GM21529 (cell line): ENCODE data around the gene RFX1.
A peak's percentile ranks its signal among the peaks of the same experiment; 100 is the strongest.

ENCODE experiments used
- ATAC-seq: cut with Tn5 transposase; IDR thresholded peaks from one replicate; pipeline ENCODE4 v1.9.1; 2021; ENCODE audit not compliant: unreplicated experiment

Gene RFX1

GRCh38 chr19:13961826-13962698, 44.1 kb downstream of the RFX1 start:
- no peak for ATAC-seq

GRCh38 chr19:13960863-13961784, 45.0 kb downstream of the RFX1 start:
- ATAC-seq: no peak

GRCh38 chr19:13959962-13960862, 45.9 kb downstream of the RFX1 start:
- ATAC-seq: no peak

GRCh38 chr19:13959141-13959961, 46.8 kb downstream of the RFX1 start:
- no peak for ATAC-seq

- ATAC-seq: no peak
Measured at GRCh38 chr19:13958043-13958442, 48.1 kb downstream of the RFX1 start.

- ATAC-seq: no peak
Measured at GRCh38 chr19:13957051-13957450, 49.1 kb downstream of the RFX1 start.

GRCh38 chr19:13956365-13956744, 49.8 kb downstream of the RFX1 start:
- no peak for ATAC-seq

- ATAC-seq: no peak
Measured at GRCh38 chr19:13955662-13956364, 50.3 kb downstream of the RFX1 start.

GRCh38 chr19:13954185-13954584, 51.9 kb downstream of the RFX1 start:
- no peak for ATAC-seq

GRCh38 chr19:13952931-13953531, 53.1 kb downstream of the RFX1 start:
- ATAC-seq: no peak

- ATAC-seq: peak; percentile 96
Measured at GRCh38 chr19:13952154-13952930, 53.8 kb downstream of the RFX1 start, which contains the start of gene DCAF15. Gene DCAF15, plus strand, starts transcription at chr19:13952509. Its CDS starts 4 bp downstream, at chr19:13952513.

GRCh38 chr19:13951799-13952153, 54.3 kb downstream of the RFX1 start:
- ATAC-seq: no peak

- ATAC-seq: no peak
Measured at GRCh38 chr19:13951043-13951442, 55.1 kb downstream of the RFX1 start.

GRCh38 chr19:13946414-13946813, 59.7 kb downstream of the RFX1 start:
- no peak for ATAC-seq

GRCh38 chr19:13942023-13942684, 64.0 kb downstream of the RFX1 start:
- ATAC-seq: no peak

- no peak for ATAC-seq
Measured at GRCh38 chr19:13938301-13939064, 67.6 kb downstream of the RFX1 start, which contains the start of gene PODNL1. Gene PODNL1, minus strand, starts transcription at chr19:13938417. Its CDS starts 236 bp downstream, at chr19:13938181.
